HTR-8/SVneo (cell line): ENCODE measurements around the gene FAAH.

Experiments used
- DNase-seq: peaks from one replicate; pipeline ENCODE4 v3.0.0; 2011; ENCODE audit warnings: low spot score, mixed read lengths; ENCODE audit not compliant: insufficient read length
- FAIRE-seq: peaks from 2 replicates; lab custom pipeline; 2011; peaks lifted over from hg19 to GRCh38; lab: Jason Lieb, UNC

Gene FAAH

DNA sequence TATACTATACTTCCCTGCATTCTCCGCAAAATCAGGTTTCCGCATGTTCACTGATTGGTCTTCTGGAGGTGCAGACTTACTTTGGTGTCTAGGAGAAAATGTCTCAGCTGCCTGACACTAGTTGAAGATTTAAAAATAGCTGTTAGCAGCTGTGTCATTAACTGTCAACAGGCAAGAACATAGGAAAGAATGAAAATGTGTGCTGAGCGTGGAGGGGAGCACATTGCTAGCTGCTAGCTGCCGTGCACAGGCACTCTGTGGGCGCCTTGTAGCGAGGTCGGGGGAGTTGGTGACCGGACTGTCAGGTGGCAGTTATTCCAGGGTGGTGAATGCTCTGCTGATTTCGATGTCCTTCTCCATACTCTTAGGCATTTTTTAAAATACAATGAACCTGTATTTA lies 5.2 kb downstream of the FAAH start:
- FAIRE-seq: no peak
- DNase-seq: no peak

DNA sequence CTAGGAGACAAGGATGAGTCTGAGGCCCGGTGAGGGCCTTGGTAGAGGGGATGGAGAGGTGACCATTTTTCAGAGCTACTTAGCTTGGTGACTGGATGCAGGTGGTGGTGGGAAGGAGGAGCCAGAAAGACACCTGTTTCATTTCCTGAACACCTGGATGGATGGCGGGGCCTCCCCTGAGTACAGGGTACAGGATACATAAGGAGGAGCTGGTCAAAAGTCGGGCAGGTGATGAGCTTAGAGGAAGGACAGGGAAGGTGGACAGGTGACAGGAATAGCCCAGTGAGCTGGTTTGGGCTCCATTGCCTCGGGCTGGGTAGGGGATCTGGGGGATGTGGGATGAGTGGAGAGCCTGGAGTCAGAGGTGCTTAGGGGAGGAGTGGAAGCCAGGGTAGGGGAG lies 6.3 kb downstream of the FAAH start:
- DNase-seq: no peak
- FAIRE-seq: no peak

DNA sequence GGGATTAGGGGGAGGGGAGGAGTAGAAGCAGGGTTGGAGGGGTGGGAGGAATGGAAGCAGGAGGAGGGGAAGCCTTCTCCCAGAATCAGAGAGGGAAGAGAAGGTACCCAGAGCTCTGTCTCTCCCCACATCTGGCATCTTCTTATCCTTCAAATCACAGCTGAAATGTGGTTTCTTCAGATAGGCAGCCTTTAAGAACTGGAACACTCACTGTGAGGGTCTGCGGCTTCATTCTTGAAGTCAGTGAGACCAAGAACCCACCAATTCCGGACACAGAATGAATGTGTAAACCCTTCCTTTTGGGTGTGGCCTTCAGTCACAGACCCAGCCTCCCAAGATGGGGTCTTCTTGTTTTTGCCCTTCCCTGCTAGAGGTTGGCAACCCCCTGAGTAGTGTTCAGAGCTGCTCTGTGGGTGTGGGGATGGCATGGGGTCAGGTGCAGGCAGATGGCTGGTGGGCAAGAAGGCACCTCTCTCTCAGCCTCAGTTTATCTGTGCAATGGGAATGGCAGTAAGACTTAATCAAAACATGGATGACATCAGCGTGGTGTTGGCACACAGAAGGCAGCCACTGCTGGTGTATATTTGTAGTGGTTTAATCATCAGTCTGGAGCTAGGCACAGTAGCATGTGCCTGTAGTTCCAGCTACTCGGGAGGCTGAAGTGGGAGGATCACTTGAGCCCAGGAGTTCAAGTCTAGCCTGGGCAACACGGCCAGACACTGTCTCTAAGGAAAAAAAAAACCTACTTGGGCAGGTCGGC lies 7.2 kb downstream of the FAAH start:
- FAIRE-seq (no peak), DNase-seq (no peak)

DNA sequence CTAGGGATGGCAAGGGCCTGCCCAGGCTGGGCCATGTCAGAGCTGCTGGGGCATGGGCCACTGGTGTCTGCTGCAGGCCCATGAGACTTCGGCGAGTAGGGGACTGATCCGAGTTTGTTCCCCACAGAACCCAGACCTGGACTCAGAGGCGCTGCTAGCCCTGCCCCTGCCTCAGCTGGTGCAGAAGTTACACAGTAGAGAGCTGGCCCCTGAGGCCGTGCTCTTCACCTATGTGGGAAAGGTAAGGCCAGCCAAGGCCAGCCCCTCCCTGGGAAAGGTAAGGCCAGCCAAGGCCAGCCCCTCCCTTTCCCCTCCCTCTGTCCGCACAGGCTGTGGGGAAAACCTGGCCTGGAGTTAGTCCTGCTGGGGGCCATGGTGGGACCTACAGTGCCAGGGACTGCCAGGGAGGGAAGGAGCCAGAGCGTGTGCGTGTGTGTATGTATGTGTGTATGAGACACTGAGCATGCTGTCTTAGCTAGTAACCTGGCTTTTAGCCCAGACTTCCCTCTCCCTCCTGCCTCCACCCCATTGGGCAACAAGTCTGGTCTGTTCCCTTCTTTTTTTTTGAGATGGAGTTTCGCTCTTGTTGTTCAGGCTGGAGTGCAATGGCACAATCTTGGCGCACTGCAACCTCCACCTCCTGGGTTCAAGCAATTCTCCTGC lies 8.0 kb downstream of the FAAH start:
- DNase-seq: no peak
- FAIRE-seq: no peak

DNA sequence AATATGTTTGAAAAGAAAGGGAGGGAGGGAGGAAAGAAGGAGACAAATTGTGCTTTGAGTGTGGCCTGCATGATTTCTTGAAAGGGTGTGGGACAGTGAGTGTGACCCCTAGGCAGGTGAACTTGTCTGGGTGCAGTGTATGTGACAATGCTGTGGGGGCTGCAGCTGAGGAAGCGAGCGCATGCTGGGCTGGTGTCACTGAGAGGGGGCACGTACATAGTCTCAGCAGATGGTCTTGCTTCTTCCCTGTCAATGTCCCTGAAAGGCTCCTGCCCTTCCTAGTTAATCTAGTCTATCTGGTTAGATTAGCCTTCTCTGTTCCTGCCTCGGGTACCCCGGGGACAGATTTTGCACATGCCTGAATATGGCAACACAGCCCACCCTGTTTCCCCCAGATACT lies 9.8 kb downstream of the FAAH start:
- FAIRE-seq (no peak), DNase-seq (no peak)

DNA sequence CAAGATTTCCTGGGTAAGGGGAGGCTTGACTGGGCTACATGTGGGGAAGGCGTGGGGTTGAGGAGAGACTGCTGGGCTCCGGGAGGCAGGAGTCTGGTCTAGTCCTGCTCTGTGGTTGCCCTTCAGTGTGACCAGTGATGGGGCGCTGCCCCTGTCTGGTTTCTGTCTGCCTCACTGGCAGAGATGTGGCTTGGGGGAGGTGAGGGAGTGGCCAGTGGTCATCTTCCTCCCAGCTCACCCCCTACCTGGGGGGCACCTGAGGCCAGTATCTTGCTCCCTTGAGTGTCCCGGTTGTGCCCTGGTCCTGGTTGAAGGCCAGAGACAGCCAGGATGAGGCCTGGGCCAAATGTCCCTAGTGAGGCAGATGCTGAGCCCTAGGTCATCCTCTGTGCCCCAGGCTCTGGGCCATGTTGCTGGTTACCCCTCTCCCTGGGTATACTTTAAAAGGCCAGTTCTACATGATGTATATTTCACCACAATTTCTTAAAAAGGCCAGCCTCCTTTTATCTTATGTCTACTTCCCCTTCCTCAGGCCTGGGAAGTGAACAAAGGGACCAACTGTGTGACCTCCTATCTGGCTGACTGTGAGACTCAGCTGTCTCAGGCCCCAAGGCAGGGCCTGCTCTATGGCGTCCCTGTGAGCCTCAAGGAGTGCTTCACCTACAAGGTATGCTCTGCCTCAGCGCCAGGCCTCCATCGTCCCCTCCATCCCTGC lies 10.5 kb downstream of the FAAH start:
- FAIRE-seq (no peak), DNase-seq (no peak)

DNA sequence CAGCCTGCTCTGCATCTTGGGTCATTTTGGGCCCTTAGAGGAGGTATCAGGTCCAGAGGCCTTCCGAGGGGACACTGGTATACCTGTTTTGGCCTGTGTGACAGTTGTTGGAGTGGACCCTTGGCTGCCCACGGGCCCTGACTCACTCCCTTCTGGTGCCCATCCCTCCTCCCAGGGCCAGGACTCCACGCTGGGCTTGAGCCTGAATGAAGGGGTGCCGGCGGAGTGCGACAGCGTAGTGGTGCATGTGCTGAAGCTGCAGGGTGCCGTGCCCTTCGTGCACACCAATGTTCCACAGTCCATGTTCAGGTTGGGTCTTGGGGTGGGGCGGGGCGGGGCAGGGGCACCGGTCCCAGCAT lies 11.1 kb downstream of the FAAH start:
- DNase-seq (no peak), FAIRE-seq (no peak)

DNA sequence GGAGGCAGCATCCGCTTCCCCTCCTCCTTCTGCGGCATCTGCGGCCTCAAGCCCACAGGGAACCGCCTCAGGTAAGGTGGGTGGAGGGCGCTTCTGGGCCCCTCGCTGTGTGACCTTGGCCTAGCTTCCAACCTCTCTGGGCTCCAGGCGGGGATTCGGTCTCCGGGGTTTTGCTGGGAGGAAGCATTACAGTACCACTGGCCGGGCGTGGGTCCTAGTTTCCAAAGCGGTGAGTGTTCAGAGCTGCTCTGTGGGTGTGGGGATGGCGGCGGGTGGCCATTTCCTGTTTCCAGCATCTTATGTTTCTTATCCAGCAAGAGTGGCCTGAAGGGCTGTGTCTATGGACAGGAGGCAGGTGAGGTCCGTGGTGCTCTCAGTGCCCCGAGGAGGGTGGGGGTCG lies 11.6 kb downstream of the FAAH start:
- FAIRE-seq (no peak), DNase-seq (no peak)

DNA sequence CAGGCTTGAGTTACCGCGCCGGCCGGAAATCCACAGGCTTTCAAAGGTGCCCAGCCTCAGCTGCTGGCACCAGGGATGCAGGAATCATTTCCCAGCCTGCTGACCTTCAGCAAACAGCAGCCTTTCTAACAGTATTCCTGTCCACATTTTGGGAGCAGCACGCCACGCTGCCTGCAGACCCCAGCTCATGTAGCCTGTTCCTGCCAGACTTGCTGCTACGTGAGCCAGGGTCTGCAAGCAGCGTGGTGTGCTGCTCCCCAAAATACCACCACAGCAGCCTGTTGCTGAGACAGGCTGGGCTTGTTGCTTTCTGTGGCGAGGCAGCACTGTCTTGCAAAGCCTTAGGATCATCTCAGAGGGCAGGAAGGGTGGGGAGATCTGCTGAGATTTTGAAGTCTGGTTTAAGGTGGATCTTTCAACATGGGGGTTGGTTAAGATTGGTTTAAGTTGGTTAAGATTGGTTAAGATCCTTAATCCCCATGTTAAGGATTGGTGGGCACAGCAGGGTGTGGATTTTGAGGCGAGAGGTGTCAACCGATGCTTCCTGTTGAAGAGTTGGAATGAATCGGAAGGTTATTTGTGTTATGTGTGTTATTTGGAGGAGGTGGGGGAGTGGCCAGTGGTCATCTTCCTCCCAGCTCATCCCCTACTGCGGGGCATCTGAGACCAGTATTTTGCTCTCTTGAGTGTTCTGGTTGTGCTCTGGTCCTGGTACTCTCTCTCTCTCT lies 12.9 kb downstream of the FAAH start:
- DNase-seq: no peak

DNA sequence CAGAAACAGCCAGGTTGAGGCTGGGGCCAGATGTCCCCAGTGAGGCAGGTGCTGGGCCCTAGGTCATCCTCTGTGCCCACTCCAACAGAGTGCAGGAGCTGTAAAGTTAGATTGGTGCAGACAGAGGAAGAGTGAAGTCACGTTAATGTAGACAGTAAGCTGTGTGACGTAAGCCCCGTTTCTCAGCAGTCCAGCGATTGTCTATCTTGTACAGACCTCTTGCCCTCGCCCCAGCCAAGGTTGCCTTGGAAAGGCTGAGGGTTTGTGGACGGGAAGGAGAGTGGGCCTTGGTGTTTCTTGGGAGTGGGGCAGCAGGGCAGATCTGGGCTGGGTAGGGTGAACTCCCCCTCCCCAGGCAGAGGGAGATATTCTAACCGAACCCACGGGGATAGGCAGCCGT lies 13.5 kb downstream of the FAAH start:
- peak; percentile 28 for FAIRE-seq

More for the DNA sequence above, 12.9 kb downstream of the FAAH start:
- FAIRE-seq: no peak

DNA sequence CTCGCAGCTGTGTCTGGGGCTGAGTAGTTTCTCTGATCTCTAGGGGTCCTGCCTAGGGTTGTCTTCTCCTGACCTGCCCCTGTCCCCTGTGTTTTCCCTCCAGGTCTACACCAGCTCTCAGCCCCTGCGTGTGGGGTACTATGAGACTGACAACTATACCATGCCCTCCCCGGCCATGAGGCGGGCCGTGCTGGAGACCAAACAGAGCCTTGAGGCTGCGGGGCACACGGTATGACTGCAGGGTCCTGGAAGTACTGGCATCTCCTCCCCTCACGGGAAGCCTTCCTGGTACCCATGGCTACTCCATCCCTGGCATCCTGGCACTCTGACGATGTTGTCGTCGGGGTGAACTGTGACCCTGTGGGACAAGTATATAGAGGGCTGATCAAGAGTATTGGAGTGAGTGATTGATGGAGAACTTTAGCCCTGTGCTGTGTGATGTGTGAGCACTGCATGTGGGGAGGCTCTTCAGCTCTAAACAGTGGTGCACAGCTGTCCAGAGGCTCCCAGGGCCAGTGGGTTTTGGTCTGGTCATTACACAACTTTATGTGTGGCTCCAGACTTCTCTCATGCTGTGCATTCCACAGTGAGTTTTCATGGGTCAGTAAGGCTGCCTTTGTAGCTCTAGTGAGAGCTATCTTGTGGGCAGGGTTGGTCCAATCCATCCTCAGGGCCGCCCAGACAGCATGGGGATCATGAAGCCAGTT lies 14.4 kb downstream of the FAAH start:
- no peak for FAIRE-seq

More for the DNA sequence above, 13.5 kb downstream of the FAAH start:
- DNase-seq: no peak

DNA sequence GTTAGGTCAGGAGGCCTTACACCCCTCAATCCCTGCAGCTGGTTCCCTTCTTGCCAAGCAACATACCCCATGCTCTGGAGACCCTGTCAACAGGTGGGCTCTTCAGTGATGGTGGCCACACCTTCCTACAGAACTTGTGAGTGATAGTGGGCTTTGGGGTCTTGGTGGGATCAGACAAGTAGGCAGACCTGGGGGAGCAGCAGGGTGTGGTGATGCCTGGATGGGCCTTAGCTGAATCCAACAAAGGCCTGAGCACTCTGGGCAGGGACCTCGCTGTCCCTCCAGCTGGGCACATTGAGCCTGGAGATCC lies 14.9 kb downstream of the FAAH start:
- DNase-seq (no peak), FAIRE-seq (no peak)

More for the DNA sequence above, 14.4 kb downstream of the FAAH start:
- DNase-seq: no peak

DNA sequence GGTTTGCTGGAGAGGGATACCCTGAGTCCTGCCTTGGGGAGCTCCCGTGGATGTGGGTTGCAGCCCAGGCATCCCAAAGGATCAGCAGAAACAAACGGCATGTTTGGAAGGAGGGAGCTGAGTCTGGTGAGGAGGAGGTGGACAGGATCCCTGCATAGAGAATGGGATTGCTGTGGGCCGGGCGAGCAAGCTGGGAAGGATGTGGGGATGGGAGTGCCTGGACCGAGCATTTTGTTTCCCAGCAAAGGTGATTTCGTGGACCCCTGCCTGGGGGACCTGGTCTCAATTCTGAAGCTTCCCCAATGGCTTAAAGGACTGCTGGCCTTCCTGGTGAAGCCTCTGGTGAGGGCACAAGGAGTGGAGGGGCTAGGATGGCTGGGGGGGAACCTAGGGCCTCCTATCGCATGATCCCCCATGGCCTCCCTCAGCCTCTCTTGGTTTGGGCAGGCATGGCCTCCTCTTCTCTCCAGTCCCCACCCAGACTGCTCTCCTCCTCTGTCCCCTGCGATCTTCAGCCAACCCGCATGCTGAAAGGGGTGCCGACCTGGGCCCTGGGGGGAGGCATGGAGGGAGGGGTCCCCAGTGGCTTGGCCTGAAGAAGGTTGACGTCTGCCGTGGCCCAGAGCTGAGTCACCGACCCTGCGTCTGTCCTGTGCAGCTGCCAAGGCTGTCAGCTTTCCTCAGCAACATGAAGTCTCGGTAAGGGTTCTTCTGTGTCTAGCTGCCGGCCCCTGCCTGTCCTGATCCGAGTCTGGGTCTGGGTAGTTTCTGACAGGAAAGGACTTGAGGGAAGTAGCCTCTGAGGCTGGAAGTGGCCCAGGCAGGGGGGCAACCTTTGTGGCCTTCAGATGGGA lies 16.3 kb downstream of the FAAH start:
- no peak for DNase-seq
- FAIRE-seq: no peak

DNA sequence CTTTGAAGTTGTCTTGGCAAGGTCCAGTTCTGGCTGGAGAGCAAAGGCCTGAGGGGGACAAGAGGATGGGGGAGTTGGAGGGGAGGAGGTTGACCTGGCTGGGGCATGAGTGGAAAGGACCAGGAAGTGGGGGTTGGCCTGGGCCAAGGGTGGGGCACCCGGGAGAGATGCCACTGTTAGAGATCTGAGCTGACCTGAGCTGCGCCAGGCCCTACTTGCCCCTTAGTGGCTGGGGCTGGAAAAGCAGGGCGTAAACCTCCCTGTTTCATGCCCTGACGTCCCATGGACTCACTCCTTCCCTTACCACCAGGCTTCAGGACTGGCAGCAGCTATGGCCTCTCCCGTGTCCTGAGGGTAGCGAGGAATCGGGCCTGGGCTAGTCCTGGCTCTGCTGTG lies 16.9 kb downstream of the FAAH start:
- FAIRE-seq: no peak
- no peak for DNase-seq

DNA sequence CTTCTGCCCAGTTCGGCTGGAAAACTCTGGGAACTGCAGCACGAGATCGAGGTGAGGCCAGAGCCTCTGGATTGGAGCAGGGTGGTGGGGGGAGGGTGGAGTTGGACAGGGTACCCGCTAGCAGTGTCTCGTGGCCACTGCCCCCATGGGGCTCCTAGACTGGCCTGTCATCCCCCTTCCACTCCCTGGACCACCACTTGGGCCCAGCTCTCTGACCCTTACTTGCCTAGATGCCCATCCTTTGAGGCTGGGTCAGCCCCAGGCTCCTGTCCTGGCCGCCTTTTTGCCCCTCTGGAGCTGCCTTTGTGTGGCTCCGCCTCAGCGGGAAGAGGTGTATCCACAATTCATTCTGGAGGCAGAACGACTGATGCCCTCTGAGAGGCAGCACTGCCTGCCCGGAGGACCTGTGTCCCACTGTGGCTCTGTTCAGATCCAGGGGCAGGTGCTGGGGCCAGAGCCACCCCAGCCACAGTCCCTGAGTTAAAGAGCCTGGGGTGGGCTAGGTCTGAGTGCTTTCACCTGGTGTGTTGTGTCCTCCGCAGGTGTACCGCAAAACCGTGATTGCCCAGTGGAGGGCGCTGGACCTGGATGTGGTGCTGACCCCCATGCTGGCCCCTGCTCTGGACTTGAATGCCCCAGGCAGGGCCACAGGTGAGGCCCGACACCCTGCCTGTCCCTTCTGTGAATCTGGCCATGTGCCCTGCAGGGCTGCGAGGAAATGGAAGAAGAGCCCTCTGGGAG lies 17.7 kb downstream of the FAAH start:
- DNase-seq (no peak), FAIRE-seq (no peak)

DNA sequence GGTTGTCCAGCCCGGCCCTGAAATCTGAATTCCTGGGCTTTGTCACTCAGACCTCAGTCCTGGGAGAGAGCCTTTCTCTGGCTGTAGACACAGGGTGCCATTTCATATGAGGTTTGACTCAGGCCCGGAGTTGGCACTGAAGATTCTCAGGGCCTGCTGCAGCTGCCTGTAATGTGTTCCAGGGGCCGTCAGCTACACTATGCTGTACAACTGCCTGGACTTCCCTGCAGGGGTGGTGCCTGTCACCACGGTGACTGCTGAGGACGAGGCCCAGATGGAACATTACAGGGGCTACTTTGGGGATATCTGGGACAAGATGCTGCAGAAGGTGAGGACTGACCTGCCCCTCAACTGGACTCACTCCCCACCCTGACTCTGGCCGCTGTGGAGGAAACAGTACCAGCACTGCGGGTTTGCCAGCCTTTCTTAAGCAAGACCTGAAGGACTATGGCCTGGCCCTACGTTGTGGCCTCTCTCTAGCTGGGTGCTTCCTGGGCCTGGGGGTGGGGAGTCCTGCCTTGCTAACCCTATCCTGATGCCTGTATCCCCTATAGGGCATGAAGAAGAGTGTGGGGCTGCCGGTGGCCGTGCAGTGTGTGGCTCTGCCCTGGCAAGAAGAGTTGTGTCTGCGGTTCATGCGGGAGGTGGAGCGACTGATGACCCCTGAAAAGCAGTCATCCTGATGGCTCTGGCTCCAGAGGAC lies 18.9 kb downstream of the FAAH start:
- FAIRE-seq (no peak), DNase-seq (no peak)

DNA sequence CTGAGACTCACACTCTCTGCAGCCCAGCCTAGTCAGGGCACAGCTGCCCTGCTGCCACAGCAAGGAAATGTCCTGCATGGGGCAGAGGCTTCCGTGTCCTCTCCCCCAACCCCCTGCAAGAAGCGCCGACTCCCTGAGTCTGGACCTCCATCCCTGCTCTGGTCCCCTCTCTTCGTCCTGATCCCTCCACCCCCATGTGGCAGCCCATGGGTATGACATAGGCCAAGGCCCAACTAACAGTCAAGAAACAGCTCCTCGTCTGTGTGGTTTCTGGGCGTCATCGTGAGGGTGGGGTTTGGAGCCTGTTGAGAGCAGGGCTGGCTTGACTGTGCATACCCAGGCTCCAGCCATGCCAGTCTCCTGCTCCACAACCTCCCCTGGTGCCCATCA lies 19.5 kb downstream of the FAAH start:
- DNase-seq (no peak), FAIRE-seq (no peak)

DNA sequence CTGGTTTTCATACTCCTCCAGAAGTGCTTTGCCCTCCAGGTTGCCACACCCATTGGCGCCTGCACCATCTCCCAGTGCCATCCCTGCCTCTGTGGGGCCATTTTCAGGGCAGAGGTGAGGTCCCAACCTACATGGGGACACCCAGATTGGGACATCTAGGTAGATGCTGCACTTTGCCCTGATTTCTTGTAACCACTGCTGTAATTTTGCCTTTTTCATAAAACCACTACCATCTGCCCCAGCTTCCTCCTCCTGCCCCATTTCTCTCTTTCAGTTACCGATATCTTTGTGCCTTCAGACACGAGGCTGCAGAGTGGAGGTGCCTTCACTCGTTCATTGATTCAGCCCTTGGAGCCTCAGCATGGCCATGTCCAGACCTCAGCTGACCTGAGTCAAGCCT lies 21.4 kb downstream of the FAAH start:
- DNase-seq (no peak), FAIRE-seq (no peak)
